AG04449 (cell line): Measurements from ENCODE around the gene SCUBE1.

Source experiments
- CTCF ChIA-PET: fragments of 350-600 bp; formaldehyde crosslinking; extraction: SDS; loops from one replicate; lab custom pipeline; 2021; ENCODE audit warnings: antibody characterized with exemption; lab: Yijun Ruan, JAX
- POLR2A ChIA-PET: fragments of 400-600, 350-600 bp; formaldehyde crosslinking; extraction: SDS; loops from one replicate; lab custom pipeline; 2020; ENCODE audit warnings: antibody characterized with exemption, inconsistent platforms; lab: Yijun Ruan, JAX
- DNase-seq: peaks from one replicate; pipeline ENCODE4 v3.0.0-alpha.2; 2010; ENCODE audit warnings: low read depth, low spot score
- H3K4me3 ChIP-seq: 2 replicates; pipeline ENCODE4 v1.5.1; 2011; ENCODE audit warnings: low read depth, mild to moderate bottlenecking, control low read depth, low read length
- TF ChIP-seq, protein P1 (sequence below): IDR thresholded peaks from one replicate; pipeline ENCODE4 v1.5.1; 2011; ENCODE audit warnings: mild to moderate bottlenecking, moderate library complexity, low read length, control low read depth, inconsistent platforms; ENCODE audit not compliant: insufficient read depth; ENCODE audit errors: missing control alignments

Gene SCUBE1

DNA sequence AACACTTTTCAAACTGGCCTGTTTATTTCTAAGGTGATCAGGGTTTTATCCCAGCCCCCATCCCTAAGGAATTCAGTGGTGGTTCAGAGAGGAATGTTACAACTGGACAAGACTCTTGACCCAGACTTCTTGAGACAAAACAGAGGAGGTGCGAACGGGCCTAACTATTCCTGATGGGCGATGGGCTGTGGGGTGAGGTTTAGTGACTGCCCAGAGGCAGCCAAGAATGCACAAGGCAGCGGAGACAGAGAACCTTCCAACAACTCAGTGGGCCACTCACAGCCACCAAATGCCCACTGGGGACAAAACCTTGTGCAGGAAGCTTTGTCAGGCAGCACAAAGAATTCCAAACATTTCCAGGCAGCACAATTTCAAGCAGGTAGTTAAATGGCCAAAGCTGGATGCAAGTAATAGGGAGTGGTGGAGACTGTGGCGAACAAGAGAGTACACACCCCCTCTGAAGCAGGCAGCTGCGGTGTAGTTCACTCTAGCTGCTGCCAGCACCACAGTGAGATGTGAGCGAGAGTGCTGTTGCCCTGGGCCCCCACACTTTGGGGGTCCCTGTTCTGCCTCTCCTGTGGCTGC lies 29.2 kb downstream of the SCUBE1 start:
- DNase-seq, result no peak
- H3K4me3 ChIP-seq, result no peak overlapping the region
- ChIA-PET CTCF (no interaction called here), POLR2A (no interaction called here)
- TF ChIP-seq, protein P1, sequence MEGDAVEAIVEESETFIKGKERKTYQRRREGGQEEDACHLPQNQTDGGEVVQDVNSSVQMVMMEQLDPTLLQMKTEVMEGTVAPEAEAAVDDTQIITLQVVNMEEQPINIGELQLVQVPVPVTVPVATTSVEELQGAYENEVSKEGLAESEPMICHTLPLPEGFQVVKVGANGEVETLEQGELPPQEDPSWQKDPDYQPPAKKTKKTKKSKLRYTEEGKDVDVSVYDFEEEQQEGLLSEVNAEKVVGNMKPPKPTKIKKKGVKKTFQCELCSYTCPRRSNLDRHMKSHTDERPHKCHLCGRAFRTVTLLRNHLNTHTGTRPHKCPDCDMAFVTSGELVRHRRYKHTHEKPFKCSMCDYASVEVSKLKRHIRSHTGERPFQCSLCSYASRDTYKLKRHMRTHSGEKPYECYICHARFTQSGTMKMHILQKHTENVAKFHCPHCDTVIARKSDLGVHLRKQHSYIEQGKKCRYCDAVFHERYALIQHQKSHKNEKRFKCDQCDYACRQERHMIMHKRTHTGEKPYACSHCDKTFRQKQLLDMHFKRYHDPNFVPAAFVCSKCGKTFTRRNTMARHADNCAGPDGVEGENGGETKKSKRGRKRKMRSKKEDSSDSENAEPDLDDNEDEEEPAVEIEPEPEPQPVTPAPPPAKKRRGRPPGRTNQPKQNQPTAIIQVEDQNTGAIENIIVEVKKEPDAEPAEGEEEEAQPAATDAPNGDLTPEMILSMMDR, result no peak

DNA sequence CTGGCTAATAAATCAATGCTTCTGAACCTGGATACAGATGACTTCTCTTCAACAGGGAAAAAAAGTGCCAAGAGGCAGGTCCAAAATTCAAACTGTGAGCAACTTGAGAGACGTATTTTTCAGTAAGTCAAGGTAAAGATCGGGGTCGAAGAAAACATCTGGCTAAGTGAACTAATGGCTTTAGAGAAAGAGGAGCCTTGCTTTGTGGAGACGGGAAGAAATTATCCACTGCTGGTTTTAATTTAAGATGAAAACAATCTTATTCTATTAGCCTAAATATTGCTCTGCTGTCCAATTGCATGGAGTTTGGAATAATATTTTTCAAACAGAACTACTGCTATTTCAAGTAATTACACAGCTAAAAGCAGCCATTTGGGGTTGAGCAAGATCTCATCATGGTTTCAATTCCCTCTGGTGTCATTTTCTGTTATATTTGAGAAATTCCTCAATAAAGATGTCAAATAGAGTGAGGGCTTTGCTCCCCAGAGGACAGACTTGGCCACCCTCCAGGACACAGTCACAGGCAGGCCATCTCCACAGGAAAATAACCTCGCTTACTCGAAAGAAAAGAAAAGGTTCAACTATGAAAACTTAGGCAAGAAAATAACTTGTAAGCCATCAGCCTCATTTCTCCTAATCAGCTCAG lies 29.8 kb downstream of the SCUBE1 start:
- no peak overlapping the region for H3K4me3 ChIP-seq
- TF ChIP-seq, protein P1, result no peak
- DNase-seq, result no peak
- ChIA-PET CTCF (no interaction called here), POLR2A (no interaction called here)

- no peak for DNase-seq
- ChIA-PET POLR2A (no interaction called here), CTCF (no interaction called here)
- no peak overlapping the region for H3K4me3 ChIP-seq
- TF ChIP-seq, protein P1, result no peak
Measured at GRCh38 chr22:43312608-43313007, 30.6 kb downstream of the SCUBE1 start.

DNA sequence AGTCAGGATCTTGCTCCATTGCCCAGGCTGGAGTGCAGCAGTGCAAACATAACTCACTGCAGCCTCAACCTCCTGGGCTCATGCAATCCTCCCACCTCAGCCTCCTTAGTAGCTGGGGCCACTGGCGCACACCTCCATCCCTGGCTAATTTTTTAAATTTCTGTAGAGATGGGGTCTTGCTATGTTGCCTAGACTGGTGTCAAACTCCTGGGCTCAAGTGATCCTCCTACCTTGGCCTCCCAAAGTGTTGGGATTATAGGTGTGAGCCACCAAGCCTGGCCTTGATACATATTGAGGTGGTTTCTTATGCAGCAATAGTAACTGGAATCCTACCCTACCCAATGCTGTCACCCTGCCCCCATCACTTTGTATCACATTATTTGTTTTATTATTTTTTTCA lies 32.4 kb downstream of the SCUBE1 start:
- CTCF ChIA-PET, result no interaction called here
- no peak for DNase-seq
- H3K4me3 ChIP-seq, result no peak overlapping the region
- TF ChIP-seq, protein P1, result no peak
- POLR2A ChIA-PET, result no interaction called here

GRCh38 chr22:43310311-43310710 lies 32.9 kb downstream of the SCUBE1 start:
- H3K4me3 ChIP-seq, result no peak overlapping the region
- TF ChIP-seq, protein P1, result no peak
- DNase-seq, result no peak
- ChIA-PET CTCF (no interaction called here), POLR2A (no interaction called here)

- no peak overlapping the region for H3K4me3 ChIP-seq
- DNase-seq, result no peak
- POLR2A ChIA-PET, result no interaction called here
- TF ChIP-seq, protein P1, result no peak
- CTCF ChIA-PET, result interaction anchor here (1.1 kb wide), 1 partner anchor 76 kb away, joined by 3 read pairs; no protein-coding TSS in a partner anchor
Measured at GRCh38 chr22:43308836-43309235, 34.3 kb downstream of the SCUBE1 start.
